Activated gamma-delta T cell treated with Interleukin-2 at 50 U/mL for 16 hours (primary cell): ENCODE results near the gene UGT1A3.

Experiments used
- DNase-seq: peaks from one replicate; pipeline ENCODE4 v3.0.0-alpha.2; 2020

The UGT1A3 gene

DNA sequence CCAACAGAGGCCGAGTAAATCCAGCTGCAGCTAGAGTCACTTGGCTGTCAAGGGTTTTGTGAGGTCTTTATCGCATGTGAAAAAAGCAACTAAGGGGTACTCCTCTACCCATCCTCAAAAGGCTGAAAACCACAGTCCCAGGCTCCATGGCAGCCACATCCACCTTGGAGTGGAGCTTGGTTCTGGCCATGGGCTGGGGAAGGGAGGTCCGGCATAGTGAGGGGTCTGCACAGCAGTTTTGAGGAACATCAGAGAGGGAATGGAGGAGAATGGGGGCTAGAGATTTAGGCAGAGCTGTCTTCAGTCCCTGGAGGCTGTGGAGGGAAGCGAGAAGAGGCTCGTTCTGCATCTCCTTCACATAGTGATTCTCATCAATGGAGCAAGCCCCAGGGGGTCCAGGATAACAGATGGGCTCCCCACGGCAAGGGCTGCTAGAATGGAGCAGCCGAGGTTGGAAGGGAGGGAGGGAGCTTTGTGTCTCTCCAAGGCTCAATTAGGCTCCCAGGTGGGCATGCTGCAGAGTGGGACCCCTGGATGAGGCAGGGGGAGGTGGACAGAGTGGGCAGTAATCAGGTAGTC is 70.3 kb downstream of the UGT1A3 start:
- no peak for DNase-seq

DNA sequence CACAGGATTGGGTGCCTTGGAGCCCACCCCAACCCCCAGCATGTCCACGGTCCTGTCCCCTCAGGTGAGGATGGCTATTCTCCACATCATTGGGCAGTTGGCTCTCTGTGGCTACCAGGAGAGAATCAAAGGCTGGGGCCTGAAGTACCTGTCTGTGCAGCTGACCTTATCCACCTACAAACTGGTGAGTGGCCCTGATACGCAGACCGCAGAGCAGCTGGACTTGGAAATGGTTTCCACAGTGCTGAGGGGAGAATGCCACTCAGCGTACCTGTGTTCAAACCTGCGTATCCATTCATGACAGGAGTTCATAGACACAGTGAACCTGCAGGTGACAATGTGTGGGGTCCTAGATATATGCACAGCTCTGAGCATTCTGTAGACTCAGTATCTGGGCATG is 70.9 kb downstream of the UGT1A3 start:
- no peak for DNase-seq

DNA sequence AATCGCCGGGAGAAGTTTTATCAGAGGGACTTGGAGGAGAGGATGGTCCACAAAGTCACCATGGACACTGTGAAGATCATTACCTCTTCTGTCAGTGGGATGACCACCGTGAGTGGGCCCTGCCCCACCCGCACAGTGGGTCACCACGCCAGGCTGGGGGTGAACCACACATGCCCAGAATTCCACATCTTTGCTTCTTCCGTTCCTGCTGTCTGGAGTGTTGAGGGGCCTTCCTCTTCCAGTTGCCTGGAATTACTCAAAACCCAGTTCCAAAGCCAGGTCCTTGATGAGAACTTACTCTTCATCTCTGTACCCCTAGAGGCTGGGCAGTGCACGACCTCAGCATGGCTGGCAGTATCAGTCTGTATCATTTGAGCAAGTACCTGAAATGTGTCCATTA is 71.4 kb downstream of the UGT1A3 start:
- DNase-seq: no peak

DNA sequence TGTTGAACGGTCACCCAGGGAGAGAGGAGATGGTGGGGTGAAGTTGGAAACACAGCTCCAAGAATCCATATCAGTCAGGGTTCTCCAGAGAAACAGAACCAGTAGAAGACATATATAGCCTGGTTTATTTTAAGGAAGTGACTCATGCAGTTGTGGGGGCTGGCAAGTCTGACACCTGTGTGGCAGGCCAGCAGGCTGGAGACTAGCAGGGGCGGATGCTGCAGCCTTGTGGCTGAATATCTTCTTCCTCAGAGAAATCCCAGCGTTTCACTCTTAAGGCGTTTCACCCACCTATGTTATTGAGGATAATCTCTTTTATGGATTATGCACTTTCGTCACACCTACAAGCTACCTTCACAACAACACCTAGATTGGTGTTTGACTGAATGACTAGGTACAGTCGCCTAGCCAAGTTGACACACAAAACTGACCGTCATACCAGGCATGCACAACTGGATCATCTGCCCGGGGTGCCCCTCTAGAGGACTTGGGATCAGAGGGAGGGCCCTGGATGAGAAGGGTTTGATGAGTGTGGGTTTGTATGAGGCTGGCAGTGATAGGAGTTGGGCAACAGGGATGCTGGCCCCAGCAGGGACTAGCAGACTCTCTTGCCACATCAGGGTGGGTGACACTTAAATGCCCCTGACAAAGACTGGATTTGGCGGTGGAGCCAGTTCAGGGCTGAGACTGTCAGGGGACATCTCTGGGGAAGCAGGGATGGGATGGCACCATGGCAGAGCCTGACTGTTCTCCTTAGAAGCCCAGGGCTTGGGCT is 72.7 kb downstream of the UGT1A3 start:
- DNase-seq: no peak

DNA sequence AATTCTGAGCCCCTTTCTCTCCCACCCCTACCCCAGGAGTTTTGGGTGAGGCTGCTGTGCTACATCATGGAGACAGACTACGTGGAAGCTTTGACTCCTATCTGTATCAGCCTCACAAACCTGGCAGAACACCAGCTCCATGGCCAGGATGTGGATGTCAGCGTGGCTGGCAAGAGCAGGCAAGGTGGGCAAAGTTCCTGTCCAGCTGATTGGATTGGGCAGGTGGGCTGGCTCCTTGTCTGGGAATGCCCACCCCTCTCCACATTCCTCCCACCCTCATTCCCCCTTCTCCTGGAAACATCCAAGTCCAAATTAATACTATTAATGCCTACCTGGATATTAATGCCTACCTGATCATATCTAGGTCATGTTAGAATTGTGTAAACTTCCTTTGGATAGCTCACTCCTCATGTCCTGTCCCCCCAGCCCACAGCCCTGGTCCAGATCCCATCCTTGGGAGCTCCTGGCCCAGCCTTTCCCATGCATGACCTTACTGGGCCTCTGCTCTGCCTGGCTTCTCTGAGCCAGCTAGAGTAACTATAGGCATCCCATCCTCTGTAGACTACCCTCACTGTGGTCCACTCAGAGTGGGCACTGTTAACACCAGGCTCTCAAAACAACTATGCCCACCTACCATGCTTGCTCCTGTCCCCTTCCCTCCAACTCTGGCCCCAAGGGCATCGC is 73.4 kb downstream of the UGT1A3 start:
- DNase-seq: no peak

DNA sequence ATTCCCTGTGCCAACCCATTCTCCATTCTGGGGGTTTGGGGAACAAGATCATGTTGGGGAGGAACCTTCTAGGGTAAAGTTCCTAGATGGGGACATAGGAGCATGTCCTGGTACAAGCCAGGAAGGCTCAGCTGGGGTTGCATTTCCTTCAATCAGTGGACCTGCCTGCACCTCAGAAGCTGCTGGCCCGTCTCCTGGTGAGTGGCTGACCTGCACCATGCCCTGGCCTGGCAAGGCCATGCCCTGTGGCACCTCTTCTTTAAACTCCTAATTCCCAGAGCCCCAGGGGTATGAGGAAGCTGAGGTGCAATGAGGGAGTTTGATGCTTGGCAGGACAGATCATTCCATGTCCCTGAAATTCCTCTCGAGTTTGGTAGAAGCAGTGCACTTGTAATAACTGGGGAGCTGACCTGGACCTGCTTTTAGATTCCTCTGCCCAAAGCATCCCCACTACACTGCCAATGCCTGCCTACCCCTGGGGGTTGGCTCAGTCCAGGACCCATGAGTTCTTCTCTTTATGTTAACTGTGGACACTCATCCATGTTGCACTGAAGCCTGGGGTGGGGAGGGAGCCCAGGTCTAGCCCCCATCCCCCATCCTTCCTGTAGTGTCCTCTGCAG is 74.6 kb downstream of the UGT1A3 start:
- no peak for DNase-seq

DNA sequence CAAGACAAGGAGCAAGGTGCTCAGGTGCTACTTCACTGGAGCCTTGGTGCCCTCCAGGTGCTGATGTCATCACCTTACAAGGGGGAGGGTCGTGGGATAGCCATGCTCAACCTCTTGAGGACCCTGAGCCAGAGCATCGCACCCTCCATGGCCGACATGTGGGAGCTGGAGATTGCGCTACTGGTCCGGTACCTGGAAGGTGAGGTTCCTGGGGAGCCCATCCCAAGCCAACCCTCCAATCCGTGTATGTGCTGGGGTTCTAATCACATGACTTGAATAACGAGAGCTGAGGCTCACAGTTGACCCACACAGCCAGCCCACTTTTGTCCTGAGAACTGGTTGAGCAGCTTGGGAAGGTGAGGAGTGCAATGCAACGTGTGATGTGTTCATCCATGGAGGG is 75.2 kb downstream of the UGT1A3 start:
- DNase-seq: no peak

DNA sequence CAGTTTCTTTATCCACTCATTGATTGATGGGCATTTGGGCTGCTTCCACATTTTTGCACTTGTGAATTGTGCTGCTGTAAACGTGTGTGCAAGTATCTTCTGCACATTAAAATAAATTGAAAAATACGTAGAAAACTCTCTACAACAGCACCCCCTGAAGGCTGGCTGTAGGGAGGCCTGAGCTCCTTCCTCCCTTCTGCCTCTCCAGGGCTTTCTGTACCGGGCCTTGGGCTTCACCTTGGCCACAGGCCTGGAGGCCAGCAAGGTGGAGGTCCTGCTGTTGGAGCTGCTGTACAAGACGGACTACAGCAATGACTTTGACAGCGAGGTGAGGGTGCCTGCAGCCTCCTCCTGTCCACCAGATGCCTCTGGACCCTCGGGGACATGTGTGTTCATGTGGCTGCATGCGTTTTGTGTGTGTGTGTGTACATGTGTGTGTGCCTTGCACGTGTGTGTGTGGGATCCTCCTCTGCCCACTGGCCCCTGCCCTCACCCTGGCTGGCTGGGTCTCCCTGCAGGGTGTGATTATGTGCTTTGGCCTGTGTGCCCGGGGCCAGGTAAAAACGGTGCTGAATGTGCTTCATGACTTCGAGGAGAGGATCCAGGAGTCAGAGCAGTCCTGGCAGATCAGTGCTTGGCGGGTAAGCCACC is 78.5 kb downstream of the UGT1A3 start:
- no peak for DNase-seq

DNA sequence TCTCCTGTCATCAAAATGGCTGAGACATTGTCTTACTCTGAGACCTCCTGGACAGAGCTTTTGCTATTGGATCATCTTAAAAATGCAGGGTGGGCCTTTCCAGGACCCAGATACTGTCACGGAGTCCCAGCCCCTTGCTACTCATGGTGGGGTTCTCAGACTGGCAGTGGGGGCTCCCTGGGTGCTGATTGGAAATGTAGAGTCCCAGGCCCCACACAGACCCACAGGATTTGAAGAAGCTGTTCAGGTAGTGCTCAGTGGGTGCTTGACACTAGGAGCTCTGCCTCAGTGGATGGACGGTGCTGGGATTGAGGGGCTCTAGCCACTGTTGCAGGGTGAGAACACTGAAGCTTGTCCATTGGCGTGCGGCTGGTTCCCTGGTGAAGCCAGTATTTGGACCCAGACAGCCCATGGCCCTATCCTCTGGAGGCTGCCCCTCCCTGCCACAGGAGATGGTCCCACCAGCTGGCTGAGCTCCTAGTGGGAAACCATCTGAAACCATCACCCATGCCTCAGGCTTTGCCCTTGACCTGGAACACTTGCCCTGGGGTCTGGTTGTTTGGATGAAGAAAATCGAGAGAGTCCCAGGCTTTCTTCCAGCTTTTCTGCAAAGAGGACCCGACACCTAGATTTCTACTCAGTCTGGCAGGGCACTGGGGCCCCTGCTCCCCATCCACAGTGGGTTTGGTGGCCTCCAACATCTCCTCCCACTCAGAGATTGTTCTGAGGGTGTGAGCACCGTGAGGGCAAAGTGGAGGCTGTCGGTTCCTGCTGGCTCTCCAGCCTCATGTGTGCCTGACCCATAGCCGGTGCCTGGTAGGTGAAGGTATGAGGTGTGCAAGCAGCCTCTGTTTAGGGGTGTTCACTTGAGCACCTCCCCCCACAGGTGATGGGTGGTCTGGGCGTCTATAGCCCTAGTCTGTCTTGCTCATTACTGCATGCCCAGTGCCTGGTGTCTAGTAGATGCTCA is 79.4 kb downstream of the UGT1A3 start:
- DNase-seq: no peak

DNA sequence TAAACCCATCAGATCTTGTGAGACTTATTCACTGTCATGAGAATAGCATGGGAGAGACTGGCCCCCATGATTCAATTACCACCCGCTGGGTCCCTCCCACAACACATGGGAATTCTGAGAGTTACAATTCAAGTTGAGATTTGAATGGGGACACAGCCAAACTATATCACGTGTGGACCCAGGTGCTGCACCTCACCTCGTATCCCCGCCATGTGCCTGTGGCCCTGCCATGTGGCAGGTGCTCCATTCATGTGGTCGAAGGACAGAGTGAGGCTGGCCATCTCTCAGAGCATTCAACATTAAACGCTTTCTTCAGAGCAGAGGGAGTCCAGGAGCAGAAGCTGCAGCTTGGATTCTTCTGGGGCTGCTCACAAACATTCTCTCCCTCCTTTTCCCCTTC is 81.5 kb downstream of the UGT1A3 start:
- DNase-seq: no peak

DNA sequence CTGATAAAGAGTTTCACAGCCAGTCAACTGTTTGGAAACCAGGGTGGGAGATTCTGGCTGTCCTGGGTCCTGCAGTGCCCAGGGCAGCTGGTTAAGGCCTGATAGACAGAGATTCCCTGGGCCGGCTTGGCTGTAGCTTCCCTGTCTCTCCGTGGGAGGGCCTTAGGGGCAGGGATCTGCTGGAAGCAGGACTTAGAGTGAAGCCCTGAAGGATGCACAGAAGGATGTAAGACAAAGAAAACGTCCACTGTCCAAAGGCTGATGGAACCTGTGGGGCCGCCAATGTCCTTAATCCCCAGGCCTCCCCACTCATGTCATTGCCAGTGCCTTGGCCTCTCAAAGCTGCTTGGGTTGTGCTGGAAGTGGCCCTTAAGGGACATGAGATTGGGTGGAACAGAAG is 82.2 kb downstream of the UGT1A3 start:
- DNase-seq: no peak

DNA sequence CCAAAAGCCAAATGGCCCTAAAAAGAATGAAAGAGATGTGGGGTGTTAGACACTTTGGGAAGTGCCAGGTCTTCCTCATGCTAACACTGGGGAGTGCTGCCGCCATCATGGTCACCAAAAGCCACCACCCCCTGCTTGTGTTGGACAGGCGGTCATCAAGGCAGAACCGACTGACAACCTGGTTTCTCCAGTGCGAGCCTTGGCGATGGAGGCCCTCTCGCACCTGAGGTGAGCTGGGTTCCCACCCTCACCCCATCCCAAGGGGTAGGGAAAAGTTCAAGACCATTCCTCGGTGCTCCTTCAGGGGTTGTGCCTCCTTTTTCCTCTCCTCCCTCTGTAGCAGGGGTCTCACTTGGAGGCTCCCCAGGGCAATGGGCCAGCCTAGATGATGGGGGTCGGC is 82.9 kb downstream of the UGT1A3 start:
- no peak for DNase-seq

DNA sequence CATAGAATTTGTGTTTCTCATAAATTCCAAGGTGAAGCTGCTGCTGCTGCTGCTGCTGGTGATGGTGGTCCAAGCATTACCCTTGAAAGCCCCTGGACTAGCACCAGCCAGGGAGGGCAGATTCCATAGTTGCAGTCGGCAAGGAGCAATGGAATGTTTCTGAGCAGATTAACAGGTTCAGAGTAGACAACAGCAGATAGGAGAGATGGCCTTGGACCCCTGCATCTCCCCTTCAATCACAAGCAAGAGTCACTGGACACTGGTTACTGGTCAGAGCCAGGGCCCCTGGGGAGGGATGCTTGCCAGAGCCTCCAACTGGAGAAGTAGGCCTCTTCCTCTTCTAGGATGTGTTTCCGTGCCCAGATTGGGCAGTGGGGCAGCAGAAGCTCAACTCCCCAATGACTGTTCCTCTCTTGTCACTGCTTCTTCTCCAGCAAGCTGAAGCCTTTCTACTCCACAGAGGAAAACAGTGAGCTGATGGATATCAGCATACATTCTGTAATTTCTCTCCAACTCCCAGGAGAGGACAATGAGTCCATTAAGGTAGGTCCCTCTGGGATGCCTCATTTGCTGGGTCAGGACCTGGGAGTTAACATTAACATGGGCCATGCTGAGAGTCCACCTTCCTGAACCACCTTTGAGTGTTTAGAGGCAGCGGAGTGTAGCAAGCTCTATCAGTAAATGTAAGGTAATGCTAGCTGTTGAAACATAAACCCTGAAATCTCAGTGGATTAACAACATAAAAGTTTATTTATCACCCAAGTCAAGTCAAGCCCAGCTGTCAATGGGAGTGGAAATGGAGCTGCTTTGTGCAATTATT is 84.6 kb downstream of the UGT1A3 start:
- DNase-seq: no peak

DNA sequence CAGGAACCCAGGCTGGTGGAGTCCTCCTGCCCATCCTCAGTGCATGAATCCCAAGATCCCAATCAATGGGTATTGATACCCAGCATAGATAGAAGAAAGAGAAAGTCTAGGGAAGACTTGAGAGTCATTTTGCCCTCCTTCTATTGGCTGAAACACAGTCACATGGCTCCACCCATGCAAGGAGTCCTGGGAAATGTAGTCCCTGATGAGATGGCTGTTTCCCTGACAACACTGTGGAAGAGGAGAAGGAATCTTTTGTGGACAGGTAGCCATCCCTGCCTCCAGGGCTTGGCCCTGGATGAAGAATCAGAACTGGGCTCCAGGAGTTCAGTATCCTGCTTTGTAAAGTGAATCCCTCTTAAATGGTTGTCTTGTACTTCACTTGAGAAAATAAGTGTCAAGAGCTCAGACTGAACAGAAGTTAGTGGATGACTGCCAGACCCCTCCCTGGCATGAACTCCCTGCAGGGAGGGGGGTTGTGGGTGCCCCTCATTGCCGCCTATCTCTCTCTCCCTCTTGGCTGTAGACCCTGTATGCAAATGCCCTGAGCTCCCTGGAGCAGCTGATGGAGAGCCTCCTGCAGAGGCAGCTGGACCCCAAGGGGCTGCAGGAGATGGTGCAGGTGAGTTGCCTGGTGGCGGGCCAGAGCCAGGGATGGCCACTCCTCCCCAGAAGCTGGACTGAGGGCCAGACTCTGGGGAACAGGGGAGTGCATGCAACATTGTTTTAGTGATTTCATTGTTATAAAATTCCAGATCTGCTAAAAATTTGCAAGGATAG is 85.4 kb downstream of the UGT1A3 start:
- peak; percentile 1 for DNase-seq

DNA sequence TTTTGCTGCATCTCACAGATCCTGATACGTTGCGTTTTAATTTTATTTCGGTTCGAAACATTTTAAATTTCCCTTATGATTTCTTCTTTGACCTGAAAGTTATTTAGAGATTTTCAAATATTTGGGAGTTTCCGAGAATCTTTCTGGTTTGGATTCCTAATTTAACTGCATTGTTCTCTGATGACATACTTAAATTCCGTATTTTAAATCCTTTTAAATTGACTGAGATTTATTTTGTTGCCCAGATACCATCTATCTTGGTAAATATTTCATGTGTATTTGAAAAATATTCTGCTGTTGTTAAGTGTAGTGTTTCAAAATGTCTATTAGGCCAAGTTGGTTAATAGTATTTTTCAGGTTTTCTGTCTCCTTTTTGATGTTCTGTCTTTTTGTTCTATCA is 87.0 kb downstream of the UGT1A3 start:
- DNase-seq: no peak

DNA sequence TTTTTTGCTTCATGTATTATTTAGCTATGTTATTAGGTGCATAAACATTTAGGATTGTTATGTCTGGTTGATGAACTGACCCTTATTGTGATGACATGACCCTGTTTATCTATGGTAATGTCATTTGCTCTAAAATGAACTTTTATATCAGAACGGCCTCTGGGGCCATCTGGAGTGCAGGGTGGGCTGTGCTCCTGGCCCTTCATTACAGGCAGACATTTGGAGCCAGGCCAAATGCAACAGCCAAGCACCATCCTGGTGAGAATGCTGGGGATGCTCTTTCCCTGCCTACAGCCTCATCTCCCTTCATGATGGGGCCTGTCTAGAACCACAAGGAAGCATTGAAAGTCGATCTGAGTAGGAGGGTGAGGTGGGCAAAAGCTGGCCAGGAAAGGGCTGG is 87.5 kb downstream of the UGT1A3 start:
- DNase-seq: peak; percentile 2

DNA sequence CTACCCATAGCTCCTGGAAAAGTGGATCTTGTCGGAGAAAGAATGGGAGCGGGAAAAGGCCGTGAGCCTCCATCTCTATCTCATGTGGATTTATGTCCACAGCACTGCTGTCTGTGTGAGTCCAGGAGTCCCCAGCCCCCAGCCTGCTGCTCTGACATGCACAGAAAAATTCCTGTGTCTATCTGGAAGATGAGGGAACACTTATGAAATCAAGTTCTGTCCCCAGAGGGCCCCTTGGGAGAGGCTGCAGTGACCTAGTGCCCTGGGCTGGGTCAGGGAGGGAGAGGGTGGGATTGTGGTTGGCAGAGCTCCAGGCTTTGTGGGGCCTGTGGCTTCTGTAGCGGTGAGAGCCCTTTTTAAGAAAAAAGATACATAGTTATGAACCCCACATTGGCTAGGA is 87.9 kb downstream of the UGT1A3 start:
- DNase-seq: peak; percentile 2

DNA sequence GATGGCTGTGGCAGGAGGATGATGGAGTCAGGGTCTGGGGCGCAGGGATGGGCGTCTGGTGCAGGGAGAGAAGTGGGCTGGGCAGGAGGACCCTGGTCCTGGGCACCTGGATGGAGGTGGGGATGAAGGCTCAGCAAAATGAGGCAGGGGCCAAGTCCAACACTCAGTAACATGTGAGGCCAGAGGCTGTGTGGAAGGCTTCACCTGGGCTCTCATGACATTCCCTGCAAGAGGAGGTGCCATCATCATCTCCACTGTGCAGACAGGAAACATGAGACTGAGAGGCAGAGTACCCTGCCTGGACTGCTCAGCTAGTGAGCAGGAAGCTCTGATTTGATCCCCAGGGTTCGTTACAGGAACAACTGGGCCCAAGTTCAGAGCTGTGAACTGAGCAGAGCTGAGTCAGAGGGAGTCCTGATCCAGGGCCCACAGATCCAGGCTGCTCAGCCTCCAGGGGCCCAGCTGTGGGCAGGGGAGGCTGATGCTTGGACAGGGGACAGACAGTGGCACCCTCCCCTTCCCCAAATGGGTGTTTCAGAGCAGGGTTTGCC is 88.6 kb downstream of the UGT1A3 start:
- no peak for DNase-seq

DNA sequence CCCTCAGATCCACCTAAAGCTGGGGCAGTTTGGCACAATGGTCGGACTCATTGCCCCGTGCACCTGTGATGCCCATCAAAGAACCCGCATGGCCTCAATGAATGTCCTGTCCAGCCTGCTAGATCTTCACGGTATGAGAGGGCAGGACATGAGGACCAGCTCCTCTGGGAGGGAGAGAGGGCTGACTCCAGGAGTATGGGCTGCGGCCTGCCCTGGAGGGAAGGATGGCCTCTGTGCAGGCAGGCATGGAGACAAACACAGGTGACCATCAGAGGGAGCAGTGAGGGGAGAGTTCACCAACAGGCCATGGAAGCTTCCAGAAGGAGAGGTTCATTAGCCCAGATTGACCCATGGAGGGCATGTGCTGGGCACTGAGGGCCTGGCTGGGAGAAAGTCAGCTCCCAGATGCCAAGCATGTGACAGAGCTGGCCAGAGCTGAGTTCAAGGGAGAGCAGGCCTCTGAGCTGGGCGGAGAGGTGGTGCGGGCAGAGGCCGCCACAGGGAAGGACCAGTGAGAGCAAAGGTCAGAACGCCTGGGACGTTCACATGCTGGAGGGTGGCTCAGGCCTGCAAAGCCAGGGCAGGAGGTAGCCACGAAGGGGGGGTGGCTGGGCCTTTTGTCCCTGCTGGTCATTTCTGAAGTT is 89.3 kb downstream of the UGT1A3 start:
- peak; percentile 1 for DNase-seq
